HCT116 (cell line): ENCODE measurements around the gene DVL1.

Experiments used
- FOSL1 ChIP-seq: IDR thresholded peaks from 2 replicates; pipeline ENCODE4 v1.6.1; 2012; ENCODE audit warnings: low read depth
- POLR2AphosphoS5 ChIP-seq: IDR thresholded peaks from 2 replicates; pipeline ENCODE4 v1.6.1; 2011; ENCODE audit warnings: mild to moderate bottlenecking, low read depth, low read length, moderate library complexity
- YY1 ChIP-seq: IDR thresholded peaks from 2 replicates; pipeline ENCODE4 v1.6.1; 2011; ENCODE audit warnings: low read length, low read depth, moderate library complexity, mild to moderate bottlenecking; ENCODE audit not compliant: insufficient replicate concordance; ENCODE audit errors: extremely low read depth
- TF ChIP-seq, protein P1 (sequence below), 3 experiments: fragments of 200-600 bp in 1 of 3; sonication (generic) in 1 of 3; IDR thresholded peaks in 2 of 3; conservative IDR thresholded peaks in 1 of 3; 2 replicates each; pipeline ENCODE4 v1.5.1; 2012 to 2017; ENCODE audit warnings: low read depth in 2 of 3, low read length in 2 of 3, antibody characterized with exemption in 1 of 3, borderline replicate concordance in 1 of 3, control low read depth in 1 of 3, mild to moderate bottlenecking in 1 of 3, mixed read lengths in 1 of 3, mixed run types in 1 of 3, moderate library complexity in 1 of 3; ENCODE audit not compliant: insufficient read depth in 1 of 3
- TF ChIP-seq, protein P2 (sequence below): IDR thresholded peaks from 2 replicates; pipeline ENCODE4 v1.6.1; 2011; ENCODE audit warnings: mild to moderate bottlenecking, low read length, moderate library complexity; ENCODE audit not compliant: insufficient replicate concordance; ENCODE audit errors: extremely low read depth

GRCh38 chr1:1331068-1331965, 17.9 kb downstream of the DVL1 start, which contains the start of gene TAS1R3:
- TF ChIP-seq YY1, result no peak
- TF ChIP-seq, protein P1, sequence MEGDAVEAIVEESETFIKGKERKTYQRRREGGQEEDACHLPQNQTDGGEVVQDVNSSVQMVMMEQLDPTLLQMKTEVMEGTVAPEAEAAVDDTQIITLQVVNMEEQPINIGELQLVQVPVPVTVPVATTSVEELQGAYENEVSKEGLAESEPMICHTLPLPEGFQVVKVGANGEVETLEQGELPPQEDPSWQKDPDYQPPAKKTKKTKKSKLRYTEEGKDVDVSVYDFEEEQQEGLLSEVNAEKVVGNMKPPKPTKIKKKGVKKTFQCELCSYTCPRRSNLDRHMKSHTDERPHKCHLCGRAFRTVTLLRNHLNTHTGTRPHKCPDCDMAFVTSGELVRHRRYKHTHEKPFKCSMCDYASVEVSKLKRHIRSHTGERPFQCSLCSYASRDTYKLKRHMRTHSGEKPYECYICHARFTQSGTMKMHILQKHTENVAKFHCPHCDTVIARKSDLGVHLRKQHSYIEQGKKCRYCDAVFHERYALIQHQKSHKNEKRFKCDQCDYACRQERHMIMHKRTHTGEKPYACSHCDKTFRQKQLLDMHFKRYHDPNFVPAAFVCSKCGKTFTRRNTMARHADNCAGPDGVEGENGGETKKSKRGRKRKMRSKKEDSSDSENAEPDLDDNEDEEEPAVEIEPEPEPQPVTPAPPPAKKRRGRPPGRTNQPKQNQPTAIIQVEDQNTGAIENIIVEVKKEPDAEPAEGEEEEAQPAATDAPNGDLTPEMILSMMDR (IDR thresholded peaks at IDR 0.05 in 2 of 3, conservative IDR thresholded peaks at IDR 0.05 in 1 of 3; ENCODE audit: borderline replicate concordance in 1 of 3, insufficient read depth in 1 of 3, low read depth in 2 of 3, low read length in 2 of 3), result no peak
- 0 out of 2 replicates have a peak, but pooled peaks have one; percentile 10 for TF ChIP-seq POLR2AphosphoS5
- TF ChIP-seq, protein P2, sequence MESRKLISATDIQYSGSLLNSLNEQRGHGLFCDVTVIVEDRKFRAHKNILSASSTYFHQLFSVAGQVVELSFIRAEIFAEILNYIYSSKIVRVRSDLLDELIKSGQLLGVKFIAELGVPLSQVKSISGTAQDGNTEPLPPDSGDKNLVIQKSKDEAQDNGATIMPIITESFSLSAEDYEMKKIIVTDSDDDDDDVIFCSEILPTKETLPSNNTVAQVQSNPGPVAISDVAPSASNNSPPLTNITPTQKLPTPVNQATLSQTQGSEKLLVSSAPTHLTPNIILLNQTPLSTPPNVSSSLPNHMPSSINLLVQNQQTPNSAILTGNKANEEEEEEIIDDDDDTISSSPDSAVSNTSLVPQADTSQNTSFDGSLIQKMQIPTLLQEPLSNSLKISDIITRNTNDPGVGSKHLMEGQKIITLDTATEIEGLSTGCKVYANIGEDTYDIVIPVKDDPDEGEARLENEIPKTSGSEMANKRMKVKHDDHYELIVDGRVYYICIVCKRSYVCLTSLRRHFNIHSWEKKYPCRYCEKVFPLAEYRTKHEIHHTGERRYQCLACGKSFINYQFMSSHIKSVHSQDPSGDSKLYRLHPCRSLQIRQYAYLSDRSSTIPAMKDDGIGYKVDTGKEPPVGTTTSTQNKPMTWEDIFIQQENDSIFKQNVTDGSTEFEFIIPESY, result no peak
- no peak for TF ChIP-seq FOSL1
